Hepatocyte (in vitro differentiated cells): ENCODE data around the gene MGAT4A.
"Not testable (repeated sequence)": the region's sequence is repeated elsewhere in the genome, so short reads cannot be mapped to it uniquely, and the experiment has no call there.

ENCODE experiments used
- CTCF ChIP-seq: fragments of 200-600 bp; sonication (generic); IDR thresholded peaks from 2 replicates; pipeline ENCODE4 v1.5.1; 2016; ENCODE audit warnings: antibody characterized with exemption, mild to moderate bottlenecking; ENCODE audit not compliant: poor library complexity
- EZH2 ChIP-seq: fragments of 200-600 bp; sonication (generic); IDR thresholded peaks from 2 replicates; pipeline ENCODE4 v1.6.1; 2016; ENCODE audit warnings: antibody characterized with exemption, mild to moderate bottlenecking, borderline replicate concordance
- EZH2phosphoT487 ChIP-seq: fragments of 200-600 bp; sonication (generic); IDR thresholded peaks from one replicate; pipeline ENCODE4 v1.6.1; 2018; ENCODE audit warnings: antibody characterized with exemption, mild to moderate bottlenecking, low read depth, moderate library complexity; ENCODE audit not compliant: unreplicated experiment, severe bottlenecking

DNA sequence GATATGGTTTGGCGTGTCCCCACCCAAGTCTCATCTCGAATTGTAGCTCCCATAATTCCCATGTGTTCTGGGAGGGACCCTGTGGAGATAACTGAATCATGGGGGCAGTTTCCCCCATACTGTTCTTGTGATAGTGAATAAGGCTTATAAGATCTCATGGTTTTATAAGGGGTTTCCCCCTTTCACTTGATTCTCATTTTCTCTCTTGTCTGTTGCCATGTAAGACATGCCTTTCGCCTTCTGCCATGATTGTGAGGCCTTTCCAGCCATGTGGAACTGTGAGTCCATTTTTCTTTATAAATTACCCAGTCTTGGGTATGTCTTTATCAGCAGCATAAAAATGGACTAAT lies 71.5 kb downstream of the MGAT4A start:
- not testable (repeated sequence) for TF ChIP-seq CTCF, EZH2phosphoT487, EZH2
